K562 (cell line): Measurements from ENCODE around the gene NUP210. TPM values are rescaled to one million over a fixed set of nuclear protein-coding genes. Genes with fewer than 3 reads are reported as not detected.

Experiments used
- ATAC-seq: fragments of 200-7000 bp; cut with Tn5 transposase; 3 replicates; pipeline ENCODE4 v1.9.1; 2020; ENCODE audit warnings: moderate library complexity
- BruUV-seq: library from RNA; stranded (reverse); fragments of 400-500 nt; replicated peaks from 2 replicates; lab custom pipeline; 2021; lab: Mats Ljungman, UMichigan
- CTCF ChIA-PET: fragments of 300-600 bp; formaldehyde crosslinking; extraction: SDS; loops from one replicate; lab custom pipeline; 2021; ENCODE audit warnings: low intra/inter-chr PET ratio; lab: Yijun Ruan, JAX
- POLR2A ChIA-PET: fragments of 300-600, 350-650 bp; sonication (Branson Sonifier 250); formaldehyde crosslinking; extraction: SDS; loops from one replicate; lab custom pipeline; 2021; ENCODE audit warnings: antibody characterized with exemption, inconsistent platforms; lab: Yijun Ruan, JAX
- DNase-seq, 4 experiments: peaks; one replicate each; pipeline versions ENCODE4 v3.0.0 to v3.0.0-alpha.2; 2011 to 2018; ENCODE audit warnings: low spot score in 3 of 4, mixed read lengths in 3 of 4; ENCODE audit errors: extremely low read depth in 1 of 4
- FAIRE-seq: peaks from 2 replicates; lab custom pipeline; 2011; peaks lifted over from hg19 to GRCh38; lab: Jason Lieb, UNC
- H2AFZ ChIP-seq: 2 replicates; pipeline ENCODE4 v1.6.0; 2011; ENCODE audit warnings: low read depth, low read length, control low read depth, inconsistent platforms
- H3K27ac ChIP-seq: fragments of 200-600 bp; 3 replicates; pipeline ENCODE4 v1.8.0; 2011; ENCODE audit warnings: low read depth, mild to moderate bottlenecking, control low read depth, inconsistent platforms, low read length, moderate library complexity, mixed read lengths; ENCODE audit errors: extremely low read depth
- H3K27me3 ChIP-seq, 2 experiments: fragments of 300-600 bp in 1 of 2; 2 replicates in 1 of 2; 3 replicates in 1 of 2; pipeline versions ENCODE4 v1.6.0 to v1.8.0; 2011; ENCODE audit warnings: inconsistent platforms in 2 of 2, low read length in 2 of 2, mild to moderate bottlenecking in 1 of 2, mixed read lengths in 1 of 2, moderate library complexity in 1 of 2; ENCODE audit not compliant: control insufficient read depth in 2 of 2, insufficient read depth in 2 of 2
- H3K36me3 ChIP-seq: fragments of 300-600 bp; 3 replicates; pipeline ENCODE4 v1.8.0; 2011; ENCODE audit warnings: mild to moderate bottlenecking, low read length, inconsistent platforms; ENCODE audit not compliant: control insufficient read depth, insufficient read depth
- H3K4me1 ChIP-seq, 2 experiments: fragments of 200-600 bp in 1 of 2; replicated peaks in 1 of 2; 2 replicates in 1 of 2; 3 replicates in 1 of 2; pipeline versions ENCODE4 v1.5.1 to v1.8.0; 2011; ENCODE audit warnings: inconsistent platforms in 2 of 2, low read length in 2 of 2, mild to moderate bottlenecking in 1 of 2, mixed read lengths in 1 of 2, moderate library complexity in 1 of 2; ENCODE audit not compliant: control insufficient read depth in 2 of 2, insufficient read depth in 2 of 2
- H3K4me2 ChIP-seq: 2 replicates; pipeline ENCODE4 v1.6.1; 2011; ENCODE audit warnings: low read length, control low read depth, inconsistent platforms, mixed read lengths; ENCODE audit not compliant: insufficient read depth
- H3K4me3 ChIP-seq: fragments of 200-600 bp; sonication (generic), shearing (Covaris generic); 2 replicates; pipeline ENCODE4 v1.5.1; 2016; ENCODE audit warnings: control low read depth, inconsistent platforms
- H3K79me2 ChIP-seq: fragments of 200-600 bp; 3 replicates; pipeline ENCODE4 v1.8.0; 2011; ENCODE audit warnings: low read length, inconsistent platforms; ENCODE audit not compliant: control insufficient read depth, insufficient read depth
- H3K9ac ChIP-seq, 2 experiments: 2 replicates each; pipeline versions ENCODE4 v1.6.0 to v1.6.1; 2011; ENCODE audit warnings: low read depth in 2 of 2, low read length in 2 of 2, control low read depth in 1 of 2, inconsistent platforms in 1 of 2, mild to moderate bottlenecking in 1 of 2, mixed read lengths in 1 of 2; ENCODE audit not compliant: insufficient read depth in 1 of 2
- H3K9me1 ChIP-seq: one replicate; pipeline ENCODE4 v1.6.0; 2011; ENCODE audit warnings: inconsistent platforms, mild to moderate bottlenecking, low read length, moderate library complexity; ENCODE audit not compliant: control insufficient read depth, insufficient read depth
- H3K9me3 ChIP-seq: replicated peaks from 2 replicates; pipeline ENCODE4 v1.5.1; 2011; ENCODE audit warnings: low read depth, low read length, inconsistent platforms; ENCODE audit not compliant: control insufficient read depth, insufficient read depth
- H4K20me1 ChIP-seq: replicated peaks from 2 replicates; pipeline ENCODE4 v1.6.1; 2011; ENCODE audit warnings: low read length, inconsistent platforms, mixed read lengths; ENCODE audit not compliant: control insufficient read depth, insufficient read depth
- HDAC8 ChIP-seq: fragments of 450-650 bp; IDR thresholded peaks from 2 replicates; pipeline ENCODE4 v1.6.1; 2016; ENCODE audit warnings: mild to moderate bottlenecking, missing genetic modification characterization, moderate library complexity, missing compliant biosample characterization
- HEY1 ChIP-seq: fragments of 250-450 bp; sonication (Bioruptor Pico); IDR thresholded peaks from 2 replicates; pipeline ENCODE4 v1.5.0; 2020; ENCODE audit warnings: mild to moderate bottlenecking, moderate library complexity, borderline replicate concordance
- MED1 ChIP-seq: sonication (generic); formaldehyde crosslinking; IDR thresholded peaks from 2 replicates; pipeline ENCODE4 v1.8.1; 2023; ENCODE audit warnings: missing genetic modification reagents, borderline replicate concordance
- POLR2A ChIP-seq: fragments of 450-650 bp; conservative IDR thresholded peaks from 2 replicates; pipeline ENCODE4 v1.6.1; 2016
- RB1 ChIP-seq: fragments of 450-650 bp; IDR thresholded peaks from 2 replicates; pipeline ENCODE4 v1.6.1; 2017; ENCODE audit warnings: low read depth, mild to moderate bottlenecking
- RBBP5 ChIP-seq: fragments of 200-600 bp; sonication (generic); IDR thresholded peaks from 2 replicates; pipeline ENCODE4 v1.6.1; 2012; ENCODE audit warnings: borderline replicate concordance, mild to moderate bottlenecking, low read length, control low read depth, inconsistent platforms; ENCODE audit not compliant: insufficient read depth, poor library complexity, severe bottlenecking
- ZNF143 ChIP-seq: sonication (generic); formaldehyde crosslinking; IDR thresholded peaks from 2 replicates; pipeline ENCODE4 v1.9.0; 2022; ENCODE audit warnings: mild to moderate bottlenecking, missing genetic modification reagents
- ZNF695 ChIP-seq: fragments of 450-650 bp; formaldehyde crosslinking; IDR thresholded peaks from 2 replicates; pipeline ENCODE4 v1.4.0; 2020; ENCODE audit warnings: mild to moderate bottlenecking, moderate library complexity
- ZNF778 ChIP-seq: fragments of 450-650 bp; formaldehyde crosslinking; IDR thresholded peaks from 2 replicates; pipeline ENCODE4 v1.4.0; 2020; ENCODE audit warnings: mild to moderate bottlenecking, moderate library complexity
- WGBS: fragments of 100-300 bp; shearing (Covaris generic); methylation state at CpG from one replicate; pipeline ENCODE4 v1.1.6; 2016; ENCODE audit warnings: low coverage, mixed read lengths; ENCODE audit not compliant: insufficient coverage; ENCODE audit errors: missing lambda C conversion rate; 5-methylcytosine and 5-hydroxymethylcytosine counted together
- in situ Hi-C: fragments of 300-500 bp; cut with MboI; formaldehyde crosslinking; loops from 4 replicates; pipeline ENCODE4 v1.15.0; 2018; ENCODE audit warnings: inconsistent platforms, mixed read lengths
- intact Hi-C: fragments of 100-400 bp; cut with micrococcal nuclease; formaldehyde crosslinking; loops from 2 replicates; pipeline ENCODE4 v1.14.2; 2022
- polyA plus RNA-seq, 8 experiments: library from polyadenylated mRNA; depleted of rRNA in 4 of 8; stranded (reverse) in 5 of 8; unstranded in 3 of 8; fragments of >200 nt; fragmentation: Nextera tagmentation in 2 of 8; fragmentation: Illumina TruSeq in 1 of 8; extraction: Ambion mirVana in 2 of 8; extraction: Trizol in 1 of 8; gene quantifications; 2 replicates each; pipeline versions ENCODE4 v1.2.1 to v1.2.3, GENCODE V29; 2011 to 2014; ENCODE audit warnings: inconsistent platforms in 1 of 8, missing spikeins in 1 of 8
- total RNA-seq, 7 experiments: library from RNA; depleted of rRNA in 6 of 7; stranded (reverse); fragments of >200 nt in 6 of 7; fragmentation: Illumina TruSeq in 2 of 7; extraction: Trizol in 2 of 7; gene quantifications; 2 replicates each; pipeline versions ENCODE4 v1.2.1 to v1.2.3, GENCODE V29; 2011 to 2021; ENCODE audit warnings: low replicate concordance in 1 of 7
- TF ChIP-seq, protein P1 (sequence below): fragments of 450-650 bp; IDR thresholded peaks from 2 replicates; pipeline ENCODE4 v1.6.1; 2018; ENCODE audit not compliant: partially characterized antibody
- TF ChIP-seq, protein P2 (sequence below): fragments of 250-450 bp; sonication (Bioruptor Pico); IDR thresholded peaks from 2 replicates; pipeline ENCODE4 v1.5.0; 2020; ENCODE audit warnings: mild to moderate bottlenecking, borderline replicate concordance

Gene NUP210
- total and polyA plus RNA-seq, 9 of the 15 experiments (the other 6 are each of a cell fraction or from before 2014, with no cell fraction given): 1.2 to 138 (median 44.0) TPM

DNA sequence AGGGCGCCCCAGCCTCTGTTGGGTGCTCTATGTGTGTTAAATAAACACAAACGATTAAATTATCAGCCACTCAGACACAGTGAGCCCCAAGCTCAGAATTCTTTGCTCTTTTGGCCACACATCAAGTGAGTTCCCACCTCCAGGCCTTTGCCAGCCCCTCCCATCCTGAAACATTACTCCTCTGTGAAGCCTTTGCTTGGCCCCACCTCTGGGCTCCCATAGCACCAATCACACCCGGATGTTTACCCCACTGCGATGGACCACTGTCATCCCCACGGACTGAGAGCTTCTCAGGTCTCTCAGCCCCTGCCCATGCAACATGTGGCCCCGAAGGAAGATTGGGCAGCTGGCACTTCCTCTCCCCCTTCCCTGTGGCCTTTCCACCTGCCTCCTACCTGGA is 85.1 kb downstream of the NUP210 start:
- H3K4me1 ChIP-seq: peaks cover 0 to 8% of the 10 kb centered on the region in 2 experiments; a peak in 2 of 5 replicates
- intact Hi-C loops (no loop called here), in situ Hi-C loops (no loop called here)
- H3K9me1 ChIP-seq: no peaks in the 10 kb centered on the region
- H3K4me2 ChIP-seq: no peak overlapping the region
- 64% methylated on average over 6 of the region's 6 CpGs for WGBS
- no peak overlapping the region for H2AFZ ChIP-seq
- TF ChIP-seq RBBP5 (no peak), ZNF778 (CRISPR knock-in tag) (no peak), HEY1 (CRISPR knock-in tag) (no peak), ZNF143 (no peak), RB1 (no peak), ZNF695 (CRISPR knock-in tag) (no peak), MED1 (CRISPR knock-in tag) (no peak), HDAC8 (tag) (no peak), POLR2A (no peak)
- TF ChIP-seq, protein P1, sequence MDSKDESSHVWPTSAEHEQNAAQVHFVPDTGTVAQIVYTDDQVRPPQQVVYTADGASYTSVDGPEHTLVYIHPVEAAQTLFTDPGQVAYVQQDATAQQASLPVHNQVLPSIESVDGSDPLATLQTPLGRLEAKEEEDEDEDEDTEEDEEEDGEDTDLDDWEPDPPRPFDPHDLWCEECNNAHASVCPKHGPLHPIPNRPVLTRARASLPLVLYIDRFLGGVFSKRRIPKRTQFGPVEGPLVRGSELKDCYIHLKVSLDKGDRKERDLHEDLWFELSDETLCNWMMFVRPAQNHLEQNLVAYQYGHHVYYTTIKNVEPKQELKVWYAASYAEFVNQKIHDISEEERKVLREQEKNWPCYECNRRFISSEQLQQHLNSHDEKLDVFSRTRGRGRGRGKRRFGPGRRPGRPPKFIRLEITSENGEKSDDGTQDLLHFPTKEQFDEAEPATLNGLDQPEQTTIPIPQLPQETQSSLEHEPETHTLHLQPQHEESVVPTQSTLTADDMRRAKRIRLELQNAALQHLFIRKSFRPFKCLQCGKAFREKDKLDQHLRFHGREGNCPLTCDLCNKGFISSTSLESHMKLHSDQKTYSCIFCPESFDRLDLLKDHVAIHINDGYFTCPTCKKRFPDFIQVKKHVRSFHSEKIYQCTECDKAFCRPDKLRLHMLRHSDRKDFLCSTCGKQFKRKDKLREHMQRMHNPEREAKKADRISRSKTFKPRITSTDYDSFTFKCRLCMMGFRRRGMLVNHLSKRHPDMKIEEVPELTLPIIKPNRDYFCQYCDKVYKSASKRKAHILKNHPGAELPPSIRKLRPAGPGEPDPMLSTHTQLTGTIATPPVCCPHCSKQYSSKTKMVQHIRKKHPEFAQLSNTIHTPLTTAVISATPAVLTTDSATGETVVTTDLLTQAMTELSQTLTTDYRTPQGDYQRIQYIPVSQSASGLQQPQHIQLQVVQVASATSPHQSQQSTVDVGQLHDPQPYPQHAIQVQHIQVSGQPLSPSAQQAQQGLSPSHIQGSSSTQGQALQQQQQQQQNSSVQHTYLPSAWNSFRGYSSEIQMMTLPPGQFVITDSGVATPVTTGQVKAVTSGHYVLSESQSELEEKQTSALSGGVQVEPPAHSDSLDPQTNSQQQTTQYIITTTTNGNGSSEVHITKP: no peak
- TF ChIP-seq, protein P2, sequence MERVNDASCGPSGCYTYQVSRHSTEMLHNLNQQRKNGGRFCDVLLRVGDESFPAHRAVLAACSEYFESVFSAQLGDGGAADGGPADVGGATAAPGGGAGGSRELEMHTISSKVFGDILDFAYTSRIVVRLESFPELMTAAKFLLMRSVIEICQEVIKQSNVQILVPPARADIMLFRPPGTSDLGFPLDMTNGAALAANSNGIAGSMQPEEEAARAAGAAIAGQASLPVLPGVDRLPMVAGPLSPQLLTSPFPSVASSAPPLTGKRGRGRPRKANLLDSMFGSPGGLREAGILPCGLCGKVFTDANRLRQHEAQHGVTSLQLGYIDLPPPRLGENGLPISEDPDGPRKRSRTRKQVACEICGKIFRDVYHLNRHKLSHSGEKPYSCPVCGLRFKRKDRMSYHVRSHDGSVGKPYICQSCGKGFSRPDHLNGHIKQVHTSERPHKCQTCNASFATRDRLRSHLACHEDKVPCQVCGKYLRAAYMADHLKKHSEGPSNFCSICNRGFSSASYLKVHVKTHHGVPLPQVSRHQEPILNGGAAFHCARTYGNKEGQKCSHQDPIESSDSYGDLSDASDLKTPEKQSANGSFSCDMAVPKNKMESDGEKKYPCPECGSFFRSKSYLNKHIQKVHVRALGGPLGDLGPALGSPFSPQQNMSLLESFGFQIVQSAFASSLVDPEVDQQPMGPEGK (CRISPR knock-in tag): no peak
- H3K36me3 ChIP-seq: peaks cover 100% of the 10 kb centered on the region
- FAIRE-seq: no peak
- POLR2A ChIA-PET: interaction anchor here (1.0 kb wide), 1 partner anchor 9 kb away, joined by 6 read pairs; no protein-coding TSS in a partner anchor
- no peak overlapping the region for H3K4me3 ChIP-seq
- ATAC-seq: no peak
- peaks cover under 1% of the 10 kb centered on the region; the same call in 1 of the 2 replicates for H4K20me1 ChIP-seq
- H3K9ac ChIP-seq: no peak overlapping the region
- H3K79me2 ChIP-seq: no peaks in the 10 kb centered on the region
- H3K9me3 ChIP-seq: no peaks in the 10 kb centered on the region
- no peak for DNase-seq
- no peak overlapping the region for H3K27ac ChIP-seq
- no TSS peak for BruUV-seq
- CTCF ChIA-PET: no interaction called here
- H3K27me3 ChIP-seq: no peaks in the 10 kb centered on the region
